Mesodermal cell (in vitro differentiated cells): Measurements from ENCODE around the gene TWIST2.

Experiments used
- H3K27ac ChIP-seq: 2 replicates; pipeline ENCODE4 v1.7.0; 2013; ENCODE audit warnings: mild to moderate bottlenecking, low read depth, low read length, moderate library complexity; ENCODE audit not compliant: severe bottlenecking
- H3K36me3 ChIP-seq: 2 replicates; pipeline ENCODE4 v1.7.1; 2013; ENCODE audit warnings: mild to moderate bottlenecking, low read length, moderate library complexity; ENCODE audit not compliant: control insufficient read depth, insufficient read depth
- H3K4me1 ChIP-seq: one replicate; pipeline ENCODE4 v1.7.1; 2013; ENCODE audit warnings: mild to moderate bottlenecking, low read length; ENCODE audit not compliant: insufficient read depth, control insufficient read depth, poor library complexity, severe bottlenecking
- H3K4me3 ChIP-seq: 2 replicates; pipeline ENCODE4 v1.7.0; 2013; ENCODE audit warnings: low read length, control low read depth, mild to moderate bottlenecking; ENCODE audit not compliant: insufficient read depth, poor library complexity, severe bottlenecking; ENCODE audit errors: extremely low read depth
- H3K9me3 ChIP-seq: 2 replicates; pipeline ENCODE4 v1.7.1; 2013; ENCODE audit warnings: mild to moderate bottlenecking, low read length, moderate library complexity; ENCODE audit not compliant: control insufficient read depth
- WGBS, 2 experiments: methylation state at CpG; one replicate each; pipeline ENCODE4 v1.1.5; 2013; ENCODE audit warnings: missing lambda C conversion rate in 2 of 2; ENCODE audit not compliant: insufficient coverage in 2 of 2; 5-methylcytosine and 5-hydroxymethylcytosine counted together

TWIST2 gene

GRCh38 chr2:238816291-238816690, 31.6 kb upstream of the TWIST2 start:
- Histone ChIP-seq H3K4me3 (no peak overlapping the region), H3K27ac (no peak overlapping the region), H3K4me1 (peaks cover 5% of the 10 kb centered on the region), H3K36me3 (no peaks in the 10 kb centered on the region), H3K9me3 (no peaks in the 10 kb centered on the region)
- 86 to 100% methylated on average over 2 of the region's 2 CpGs for WGBS, 2 experiments

- H3K36me3 ChIP-seq: no peaks in the 10 kb centered on the region
- H3K4me1 ChIP-seq: peaks cover 5% of the 10 kb centered on the region
- 25 to 43% methylated on average over 4 to 5 of the region's 5 CpGs for WGBS, 2 experiments
- H3K9me3 ChIP-seq: no peaks in the 10 kb centered on the region
- no peak overlapping the region for H3K4me3 ChIP-seq
- H3K27ac ChIP-seq: no peak overlapping the region
These were observed 30.5 kb upstream of the TWIST2 start for GRCh38 chr2:238817382-238817781.

DNA sequence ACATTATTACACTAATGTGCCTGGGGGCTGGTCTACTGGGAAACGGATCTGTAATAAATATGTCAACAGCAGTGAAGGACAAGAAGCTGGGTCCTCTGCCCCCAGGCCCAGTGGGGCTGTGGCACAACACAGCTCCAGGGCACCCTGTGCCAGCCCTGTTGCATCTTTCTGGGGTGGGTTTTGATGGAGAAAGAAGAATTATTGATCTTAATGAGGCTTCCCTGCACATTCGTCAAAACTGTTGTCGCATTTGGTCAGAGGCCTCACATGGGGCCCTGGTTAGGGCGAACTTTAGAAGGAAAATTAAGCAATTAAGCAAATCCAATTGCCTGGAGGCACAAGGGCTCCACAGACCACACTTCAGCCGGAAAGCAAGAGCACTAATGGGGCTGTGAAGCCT, 30.0 kb upstream of the TWIST2 start:
- H3K27ac ChIP-seq: no peak overlapping the region
- H3K4me1 ChIP-seq: peaks cover 5% of the 10 kb centered on the region
- no peak overlapping the region for H3K4me3 ChIP-seq
- 79 to 80% methylated on average over 3 to 5 of the region's 5 CpGs for whole genome bisulfite sequencing, 2 experiments
- no peaks in the 10 kb centered on the region for H3K9me3 ChIP-seq
- H3K36me3 ChIP-seq: no peaks in the 10 kb centered on the region

- no peaks in the 10 kb centered on the region for H3K36me3 ChIP-seq
- peaks cover 5% of the 10 kb centered on the region for H3K4me1 ChIP-seq
- 75 to 90% methylated on average over 2 of the region's 2 CpGs for WGBS, 2 experiments
- H3K27ac ChIP-seq: no peak overlapping the region
- no peak overlapping the region for H3K4me3 ChIP-seq
- peaks cover 4% of the 10 kb centered on the region for H3K9me3 ChIP-seq
These were observed 29.3 kb upstream of the TWIST2 start for GRCh38 chr2:238818561-238818960.

DNA sequence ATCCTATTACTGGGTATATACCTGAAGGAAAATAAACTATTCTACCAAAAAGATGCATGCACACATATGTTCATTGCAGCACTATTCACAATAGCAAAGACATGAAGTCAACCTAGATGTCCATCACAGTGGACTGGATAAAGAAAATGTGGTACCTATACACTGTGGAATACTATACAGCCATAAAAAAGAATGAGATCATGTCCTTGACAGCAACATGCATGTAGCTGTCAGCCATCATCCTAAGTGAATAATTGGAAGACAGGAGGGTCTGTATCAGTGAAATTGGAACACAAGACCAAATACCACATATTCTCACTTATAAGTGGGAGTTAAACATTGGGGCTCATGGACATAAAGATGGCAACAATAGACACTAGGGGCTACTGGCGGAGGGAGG, 27.7 kb upstream of the TWIST2 start:
- H3K36me3 ChIP-seq: no peaks in the 10 kb centered on the region
- peaks cover 15% of the 10 kb centered on the region for H3K9me3 ChIP-seq
- no peak overlapping the region for H3K4me3 ChIP-seq
- 100% methylated on average over 1 of the region's 1 CpG; no CpG with 5 or more reads in 1 of the 2 experiments for WGBS, 2 experiments
- no peak overlapping the region for H3K27ac ChIP-seq
- peaks cover 5% of the 10 kb centered on the region for H3K4me1 ChIP-seq

DNA sequence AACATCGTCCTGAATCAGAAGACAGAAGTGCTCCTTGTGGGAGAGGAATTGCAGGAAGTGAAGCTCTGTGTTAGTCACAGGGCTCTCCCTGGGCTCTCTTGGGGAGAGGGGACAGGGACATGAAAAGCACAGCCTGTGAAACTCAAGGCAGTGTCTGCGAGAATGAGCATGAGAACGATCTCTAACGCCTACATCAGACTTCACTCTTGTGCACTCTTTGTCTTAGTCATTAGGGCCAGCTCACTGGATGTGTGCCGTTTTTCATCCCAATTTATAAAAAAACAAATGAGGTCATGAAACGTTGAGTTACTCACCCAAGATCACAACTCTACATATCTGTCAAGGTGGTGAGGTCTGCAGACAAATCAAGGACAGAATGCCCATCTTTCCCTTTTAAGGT, 27.0 kb upstream of the TWIST2 start:
- Histone ChIP-seq H3K4me1 (peaks cover 5% of the 10 kb centered on the region), H3K36me3 (no peaks in the 10 kb centered on the region), H3K27ac (peak overlapping the region; percentile 49), H3K9me3 (peaks cover 15% of the 10 kb centered on the region), H3K4me3 (no peak overlapping the region)
- 73 to 79% methylated on average over 4 to 6 of the region's 6 CpGs for WGBS, 2 experiments

GRCh38 chr2:238821391-238821790, 26.5 kb upstream of the TWIST2 start:
- no peaks in the 10 kb centered on the region for H3K36me3 ChIP-seq
- WGBS, 2 experiments: 75 to 83% methylated on average over 6 to 8 of the region's 9 CpGs
- H3K27ac ChIP-seq: peak overlapping the region; percentile 49
- H3K9me3 ChIP-seq: peaks cover 15% of the 10 kb centered on the region
- peaks cover 5% of the 10 kb centered on the region for H3K4me1 ChIP-seq
- no peak overlapping the region for H3K4me3 ChIP-seq

- Histone ChIP-seq H3K36me3 (no peaks in the 10 kb centered on the region), H3K4me3 (no peak overlapping the region), H3K9me3 (peaks cover 15% of the 10 kb centered on the region), H3K27ac (no peak overlapping the region), H3K4me1 (peaks cover 5% of the 10 kb centered on the region)
- WGBS, 2 experiments: 81 to 86% methylated on average over 9 to 10 of the region's 10 CpGs
These were observed 25.8 kb upstream of the TWIST2 start for GRCh38 chr2:238821944-238822670.

DNA sequence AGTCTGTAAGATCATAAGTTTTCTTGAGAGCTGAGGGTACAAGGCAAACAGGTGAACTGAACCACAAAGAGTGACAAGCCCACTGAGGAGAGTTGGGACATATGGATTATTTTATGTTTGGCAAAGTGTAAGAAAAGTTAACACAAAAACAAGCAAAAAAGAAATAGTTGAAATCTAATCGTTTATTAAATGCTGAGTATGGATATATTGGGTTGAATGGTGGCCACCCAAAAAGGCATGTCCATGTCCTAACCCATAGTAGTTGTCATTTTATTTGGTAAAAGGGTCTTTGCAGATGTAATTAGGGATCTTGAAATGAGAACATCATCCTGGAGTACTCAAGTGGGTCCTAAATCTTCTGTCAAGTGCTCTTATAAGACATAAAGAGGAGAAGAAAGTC, 24.9 kb upstream of the TWIST2 start:
- Histone ChIP-seq H3K27ac (no peak overlapping the region), H3K36me3 (no peaks in the 10 kb centered on the region), H3K4me3 (no peak overlapping the region), H3K4me1 (peaks cover 5% of the 10 kb centered on the region), H3K9me3 (peaks cover 15% of the 10 kb centered on the region)
- WGBS, 2 experiments: 67 to 90% methylated on average over 1 of the region's 1 CpG

GRCh38 chr2:238831177-238831576, 16.7 kb upstream of the TWIST2 start:
- Histone ChIP-seq H3K4me3 (no peak overlapping the region), H3K4me1 (no peaks in the 10 kb centered on the region), H3K27ac (no peak overlapping the region), H3K36me3 (no peaks in the 10 kb centered on the region), H3K9me3 (no peaks in the 10 kb centered on the region)
- WGBS, 2 experiments: 60% methylated on average over 1 of the region's 2 CpGs; no CpG with 5 or more reads in 1 of the 2 experiments

GRCh38 chr2:238834982-238835381, 12.9 kb upstream of the TWIST2 start:
- no peak overlapping the region for H3K4me3 ChIP-seq
- H3K27ac ChIP-seq: no peak overlapping the region
- H3K36me3 ChIP-seq: no peaks in the 10 kb centered on the region
- peaks cover 5% of the 10 kb centered on the region for H3K9me3 ChIP-seq
- 70 to 85% methylated on average over 3 of the region's 3 CpGs for WGBS, 2 experiments
- H3K4me1 ChIP-seq: no peaks in the 10 kb centered on the region
